ENCODE measurements around the gene TREH.

TREH gene

DNA sequence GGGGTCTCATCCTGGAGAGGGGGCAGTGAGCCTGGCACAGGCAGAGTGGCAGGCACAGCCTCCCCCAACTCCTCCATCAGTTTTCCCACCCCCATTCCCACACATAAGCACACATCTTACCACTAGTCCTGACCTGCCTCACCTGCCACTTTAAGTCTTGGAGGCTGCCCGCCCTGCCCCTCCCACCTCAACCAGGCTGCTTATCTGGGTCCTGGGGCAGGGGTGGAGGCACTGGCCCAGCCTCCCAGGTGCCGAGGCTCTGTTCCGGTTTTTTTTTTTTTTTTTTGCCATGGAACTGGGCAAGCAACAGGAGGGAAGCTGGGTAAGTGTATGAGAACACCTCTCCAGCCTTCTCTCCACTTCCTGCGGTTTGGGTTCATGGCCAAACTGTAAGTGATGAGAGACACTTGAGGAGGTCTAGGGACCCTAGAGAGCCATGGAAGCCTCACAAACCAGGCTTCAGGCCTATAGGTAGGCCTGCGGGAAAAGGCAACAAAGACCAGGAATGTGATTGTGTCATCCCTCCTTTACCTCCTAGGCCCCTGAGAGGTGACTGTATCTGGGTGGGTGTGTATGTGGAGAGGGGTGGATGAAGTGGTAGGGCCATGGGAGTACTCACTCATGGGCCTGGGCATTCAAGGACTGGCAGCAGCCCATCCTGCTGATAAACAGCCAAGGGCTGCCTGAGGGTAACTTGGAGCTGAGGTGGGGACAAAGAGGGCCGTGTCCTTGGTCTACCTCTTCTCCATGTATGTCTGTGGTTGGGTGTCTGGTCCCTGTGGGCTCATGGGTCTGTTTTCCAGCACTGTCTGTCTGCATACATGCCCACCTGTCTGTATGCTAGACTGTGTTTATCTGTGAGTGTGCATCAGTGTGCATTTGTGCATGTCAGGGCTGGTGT lies 49.4 kb downstream of the TREH start:
- DNase-seq (ENCODE audit: low read depth in 2 of 2), result no peak

DNA sequence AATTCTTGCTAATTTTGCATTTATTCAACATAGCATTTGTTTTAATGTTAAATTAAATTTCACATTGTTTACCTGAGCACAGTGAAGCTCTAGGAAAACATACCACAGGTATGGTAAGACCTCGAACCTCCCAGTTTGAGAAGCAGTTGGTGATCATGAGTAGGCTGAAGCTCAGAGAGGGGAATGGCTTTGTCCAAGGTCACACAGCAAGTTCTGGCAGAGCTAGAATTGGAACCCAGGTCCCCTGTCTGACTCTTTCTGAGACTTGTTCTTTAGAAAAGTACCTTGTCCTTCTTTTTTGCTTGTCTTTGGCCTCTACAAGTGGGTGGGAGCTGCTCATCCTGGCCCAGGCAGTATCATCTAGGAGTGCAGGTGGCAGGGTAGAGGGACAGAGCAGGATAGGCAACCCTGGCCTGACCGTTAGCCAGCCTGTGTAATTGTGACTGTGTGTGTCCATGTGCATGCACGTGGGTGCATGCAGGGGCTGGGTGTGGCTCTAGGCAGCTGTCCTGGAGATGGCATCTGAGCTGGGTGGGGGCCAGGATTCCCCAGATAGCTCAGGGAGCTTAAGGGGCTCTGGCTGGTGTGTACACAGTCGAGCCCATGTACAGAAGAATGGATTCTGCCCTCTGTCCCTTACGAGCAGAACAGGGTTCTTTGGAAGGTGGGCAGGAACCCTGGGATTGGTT lies 50.4 kb downstream of the TREH start:
- DNase-seq (ENCODE audit: low read depth in 2 of 2), result no peak

DNA sequence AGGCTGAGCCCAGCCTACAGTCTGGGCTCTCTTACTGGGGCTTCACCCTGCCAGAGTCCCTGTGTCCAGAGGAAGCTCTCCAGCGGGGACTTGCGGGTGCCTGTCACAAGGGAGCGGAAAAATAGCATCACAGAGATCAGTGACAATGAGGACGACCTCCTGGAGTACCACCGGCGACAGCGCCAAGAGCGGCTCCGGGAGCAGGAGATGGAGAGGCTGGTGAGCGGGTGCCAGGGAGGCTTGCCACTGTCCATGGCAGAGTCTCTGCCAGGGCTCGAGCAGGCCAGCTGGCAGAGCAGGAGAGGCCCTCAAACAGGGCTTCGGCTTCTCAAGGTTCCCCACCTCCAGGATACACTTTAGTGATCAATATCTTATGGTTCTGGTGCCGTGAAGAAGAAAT lies 51.0 kb downstream of the TREH start:
- DNase-seq (ENCODE audit: low read depth in 2 of 2), result no peak

DNA sequence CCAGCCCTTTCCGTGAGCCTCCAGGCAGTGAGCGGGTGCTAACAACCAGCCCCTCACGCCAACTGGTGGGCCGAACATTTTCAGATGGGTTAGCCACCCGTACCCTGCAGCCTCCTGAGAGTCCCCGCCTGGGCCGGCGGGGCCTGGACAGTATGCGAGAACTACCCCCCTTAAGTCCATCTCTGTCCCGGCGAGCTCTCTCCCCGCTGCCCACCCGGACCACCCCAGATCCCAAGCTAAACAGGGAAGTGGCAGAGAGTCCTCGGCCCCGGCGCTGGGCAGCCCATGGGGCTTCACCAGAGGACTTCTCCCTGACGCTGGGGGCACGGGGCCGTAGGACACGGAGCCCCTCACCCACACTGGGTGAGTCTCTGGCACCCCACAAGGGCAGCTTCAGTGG lies 51.4 kb downstream of the TREH start:
- DNase-seq (ENCODE audit: low read depth in 2 of 2), result no peak

DNA sequence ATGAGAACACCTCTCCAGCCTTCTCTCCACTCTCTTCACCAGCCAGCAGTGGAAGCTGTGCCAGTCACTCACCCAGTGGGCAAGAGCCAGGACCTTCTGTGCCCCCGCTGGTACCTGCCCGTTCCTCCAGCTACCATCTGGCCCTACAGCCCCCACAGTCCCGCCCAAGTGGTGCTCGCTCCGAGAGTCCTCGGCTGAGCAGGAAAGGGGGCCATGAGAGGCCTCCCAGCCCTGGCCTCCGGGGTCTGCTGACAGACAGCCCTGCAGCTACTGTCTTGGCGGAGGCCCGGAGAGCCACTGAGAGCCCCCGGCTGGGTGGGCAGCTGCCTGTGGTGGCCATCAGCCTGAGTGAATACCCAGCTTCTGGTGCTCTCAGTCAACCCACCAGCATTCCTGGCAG lies 51.9 kb downstream of the TREH start:
- no peak for DNase-seq (ENCODE audit: low read depth in 2 of 2)

DNA sequence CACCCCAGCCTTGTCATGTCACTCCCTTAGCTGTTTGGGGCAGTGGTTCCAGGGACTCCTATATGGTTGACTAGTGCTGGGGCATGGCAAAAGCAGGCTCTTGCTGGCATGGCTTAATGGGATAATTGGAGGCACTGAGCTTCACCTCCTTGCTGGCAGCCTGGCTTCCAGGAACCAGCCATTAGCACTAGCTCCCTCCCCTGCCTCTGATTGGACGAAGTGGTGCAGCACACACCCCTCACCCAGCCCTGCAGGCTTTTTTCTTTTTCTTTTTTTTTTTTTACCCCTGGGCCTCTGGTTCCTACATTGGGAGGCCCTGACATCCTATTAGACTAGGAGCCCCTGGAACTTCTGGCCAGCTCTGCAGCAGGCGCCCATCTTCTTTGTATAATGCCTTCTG lies 53.5 kb downstream of the TREH start:
- DNase-seq (ENCODE audit: low read depth in 2 of 2), result no peak

DNA sequence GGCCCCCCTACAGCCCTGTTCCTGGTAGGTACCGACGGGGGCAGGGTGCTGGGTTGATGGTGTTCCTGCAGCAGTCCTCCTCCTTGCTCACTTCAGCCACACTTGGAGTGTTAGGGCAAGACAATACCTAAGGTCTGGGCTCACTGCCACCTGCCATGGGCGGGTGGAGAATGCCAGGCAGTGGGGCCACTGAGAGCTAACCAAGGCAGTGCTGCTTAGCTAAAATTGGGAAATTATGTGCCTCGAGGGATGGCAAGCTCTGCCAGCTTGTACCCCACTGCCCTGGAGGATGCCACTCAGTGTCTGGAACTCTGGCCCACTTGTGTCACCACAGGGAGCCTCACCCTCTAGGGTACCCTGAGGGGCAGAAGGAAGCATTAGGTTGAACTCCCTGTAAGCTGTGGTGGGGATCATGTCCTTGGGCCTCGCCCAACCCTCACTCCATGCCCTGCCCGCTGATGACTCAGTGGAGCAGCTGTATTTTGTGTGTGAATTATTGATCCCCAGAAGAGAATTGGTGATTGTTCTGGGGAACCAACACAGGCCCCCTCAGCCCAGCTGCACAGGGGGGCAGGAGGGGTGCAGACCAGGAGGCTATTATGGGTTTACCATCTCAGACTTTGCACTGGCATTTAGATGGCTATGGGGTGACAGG lies 54.3 kb downstream of the TREH start:
- no peak for DNase-seq (ENCODE audit: low read depth in 2 of 2)

DNA sequence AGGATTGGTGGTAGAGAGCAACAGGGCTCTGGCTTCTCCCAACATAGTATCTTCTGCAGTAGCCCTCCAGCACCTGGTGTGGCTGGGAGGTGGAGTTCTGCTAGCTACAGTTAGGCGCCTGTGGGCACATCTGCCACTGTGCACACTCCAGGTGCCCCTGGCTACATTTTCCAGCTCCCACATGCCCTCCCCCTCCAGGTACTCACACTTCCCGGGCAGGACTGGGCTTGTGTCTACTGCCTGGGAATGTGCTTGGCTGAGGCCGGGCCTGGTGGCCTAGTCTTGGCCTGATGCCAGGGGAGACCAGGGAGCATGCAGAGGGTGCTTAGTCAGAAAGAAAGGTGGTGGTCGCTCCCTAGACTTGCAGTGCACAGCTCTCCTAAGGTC lies 56.2 kb downstream of the TREH start:
- no peak for DNase-seq (ENCODE audit: low read depth in 2 of 2)

DNA sequence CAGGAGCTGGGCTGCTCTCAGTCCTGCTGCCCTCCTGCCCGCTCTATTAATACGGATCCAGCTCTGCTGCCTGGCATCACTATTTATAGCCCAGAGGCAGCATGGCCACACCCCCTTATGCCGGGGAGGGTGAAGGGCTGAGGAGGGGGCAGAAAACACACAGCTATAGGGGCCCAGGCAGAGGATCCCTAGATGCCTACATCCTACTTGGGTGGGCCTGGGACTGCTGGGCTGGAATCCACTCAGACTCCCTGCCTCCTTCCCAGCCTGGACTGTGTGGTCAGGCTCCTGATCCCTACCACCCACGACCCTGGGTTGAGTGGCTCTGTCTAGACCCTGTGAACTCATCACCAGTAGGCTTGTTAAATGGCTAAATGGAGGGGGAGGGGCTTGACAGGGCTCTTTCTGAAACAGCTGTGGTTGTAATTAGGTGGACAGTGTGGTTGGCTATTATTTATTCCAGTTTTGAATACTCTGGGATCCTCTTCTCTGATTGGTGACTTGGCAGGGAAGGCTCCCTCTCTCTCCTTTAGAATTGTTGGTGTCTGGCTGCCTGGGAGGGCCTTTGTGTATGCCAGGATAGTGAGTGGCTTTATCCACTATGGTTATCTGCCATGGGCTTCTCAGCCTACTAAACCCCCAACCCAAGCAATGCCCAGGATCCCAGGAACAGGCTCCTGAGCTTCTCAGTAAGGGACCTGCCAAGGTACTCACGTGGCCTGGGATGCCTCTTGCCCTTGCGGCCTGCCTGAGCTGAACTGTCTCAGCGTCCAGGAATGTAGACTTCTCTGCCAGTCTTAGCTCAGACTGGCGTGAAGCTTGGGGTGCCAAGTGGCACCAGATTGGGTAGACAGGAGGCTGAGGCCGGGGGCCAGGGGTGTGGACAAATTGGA lies 56.8 kb downstream of the TREH start:
- no peak for DNase-seq (ENCODE audit: low read depth in 2 of 2)

DNA sequence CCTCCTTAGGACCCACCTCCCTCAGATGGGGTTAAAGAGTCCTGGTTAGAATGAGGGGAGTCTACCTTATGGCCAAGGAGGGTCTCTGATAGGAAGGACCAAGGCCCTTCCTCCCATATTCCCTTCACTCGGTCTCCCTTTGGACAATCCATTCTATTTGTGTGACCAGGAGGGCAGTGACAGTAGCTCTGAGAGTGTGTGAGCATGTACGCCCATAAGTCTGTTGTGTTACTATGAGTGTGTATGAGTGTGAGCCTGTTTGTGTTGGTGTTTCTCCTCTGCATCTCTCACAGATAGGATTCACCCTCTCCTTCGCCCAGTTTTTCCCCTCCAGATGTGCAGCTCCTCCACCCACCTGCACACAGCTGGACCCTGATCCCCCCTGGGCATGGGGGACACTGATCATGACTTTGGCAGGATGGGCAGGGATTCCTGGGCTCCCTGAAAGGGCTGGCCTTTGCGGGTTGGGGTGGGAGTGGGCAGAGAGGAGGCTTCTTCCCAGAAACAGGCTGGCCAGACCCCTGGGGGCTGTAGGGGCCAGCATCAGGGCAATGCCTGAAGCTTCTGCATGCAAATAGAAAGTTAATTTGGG lies 57.6 kb downstream of the TREH start:
- DNase-seq (ENCODE audit: low read depth in 2 of 2), result no peak

DNA sequence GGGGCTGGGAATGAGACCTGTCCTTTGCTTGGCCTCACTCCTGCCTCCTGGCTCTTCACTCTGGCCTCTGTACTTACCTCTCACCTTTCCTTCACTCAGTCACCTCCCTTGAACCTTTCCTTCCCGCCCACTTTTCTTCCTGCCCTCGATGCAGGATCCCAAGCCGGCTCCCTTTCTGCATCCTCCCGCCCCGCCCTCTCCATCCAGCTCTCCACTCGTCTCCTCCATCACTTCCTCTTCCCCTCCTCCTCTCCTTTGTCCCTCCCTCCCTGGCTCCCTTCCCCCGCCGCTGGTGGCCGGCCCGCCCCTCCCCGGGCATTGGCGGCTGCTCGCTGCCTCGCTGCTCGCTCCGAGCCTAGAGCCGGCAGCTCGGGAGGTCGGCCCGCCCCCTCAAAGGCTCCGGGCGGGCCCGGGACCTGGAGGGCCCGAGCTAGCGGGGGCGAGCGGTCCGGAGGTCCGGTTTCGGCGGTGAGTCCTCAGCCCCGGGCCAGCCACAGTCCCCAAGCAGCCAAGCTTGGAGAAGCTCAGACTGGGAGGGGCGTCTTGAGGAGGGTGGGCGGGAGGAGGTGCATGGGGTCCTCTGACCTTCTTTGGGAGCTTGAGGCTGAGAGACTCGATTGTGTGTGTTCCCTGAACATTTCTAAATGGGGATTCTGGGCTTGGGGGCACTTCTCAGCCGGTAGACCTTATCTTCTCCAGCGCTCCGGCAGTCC lies 58.2 kb downstream of the TREH start:
- peak in 1 of 2 donors; percentile 15 for DNase-seq (ENCODE audit: low read depth in 2 of 2)

DNA sequence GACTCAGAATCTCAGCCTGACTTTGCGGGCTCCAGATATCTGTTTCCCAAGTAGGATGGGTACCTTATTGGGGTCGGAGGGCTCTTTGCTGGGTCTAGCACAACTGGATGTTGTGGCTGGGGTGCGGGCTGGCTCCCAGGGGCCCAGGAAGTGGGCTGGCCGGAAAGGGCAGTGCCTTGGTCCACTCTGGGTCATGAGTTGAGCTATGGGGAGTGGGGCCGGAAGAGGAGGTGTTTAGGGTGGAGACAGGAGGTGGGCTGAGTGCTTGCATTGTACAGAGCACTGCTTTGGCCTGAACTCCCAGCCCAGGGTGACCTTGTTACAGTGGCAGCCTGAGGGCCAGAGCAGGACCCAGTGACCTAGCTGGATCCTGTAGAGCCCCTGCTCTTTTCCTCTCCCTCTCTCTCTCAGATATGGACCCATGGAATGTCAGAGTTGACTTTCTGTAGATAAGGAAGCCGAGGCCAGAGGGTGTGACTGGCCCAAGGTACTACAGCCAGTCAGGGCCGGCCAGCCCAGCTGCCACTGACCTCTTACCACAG lies 58.9 kb downstream of the TREH start:
- no peak for DNase-seq (ENCODE audit: low read depth in 2 of 2)

DNA sequence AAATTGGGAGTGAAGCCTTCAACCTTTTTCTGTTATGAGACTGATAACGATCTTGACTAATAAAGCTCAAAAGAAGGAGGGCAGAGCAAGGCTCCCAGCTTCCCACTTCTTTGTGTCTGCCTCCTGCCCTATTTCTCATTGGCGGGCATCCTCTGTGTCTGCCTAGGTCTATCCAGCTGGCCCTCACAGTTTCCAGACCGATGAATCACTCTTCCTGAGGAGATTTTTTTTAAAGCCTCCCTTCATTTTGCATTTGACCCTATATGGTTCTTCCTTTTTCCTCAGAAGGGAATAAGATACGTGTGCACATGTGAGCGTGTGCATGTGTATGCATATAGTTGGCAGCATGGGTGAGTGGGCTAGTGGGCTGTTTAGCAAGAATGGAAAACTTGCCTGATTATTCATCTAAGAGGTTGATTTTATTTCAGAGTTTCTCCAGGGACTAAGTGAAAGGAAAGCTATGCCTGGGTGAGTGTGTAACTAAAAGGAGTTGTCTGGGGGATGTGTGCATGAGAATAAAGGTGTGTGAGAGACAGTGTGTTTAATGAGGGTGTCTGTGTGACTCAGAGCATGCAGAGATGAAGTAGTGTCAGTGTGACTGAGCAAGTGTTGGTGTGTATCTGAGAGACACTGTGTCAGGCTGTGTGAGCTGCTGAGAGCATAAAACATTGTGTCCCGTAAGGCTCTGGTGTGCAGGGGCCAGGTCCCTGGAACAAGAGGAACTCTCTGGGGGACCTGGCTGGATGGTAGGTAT lies 59.8 kb downstream of the TREH start:
- DNase-seq (ENCODE audit: low read depth in 2 of 2), result no peak

DNA sequence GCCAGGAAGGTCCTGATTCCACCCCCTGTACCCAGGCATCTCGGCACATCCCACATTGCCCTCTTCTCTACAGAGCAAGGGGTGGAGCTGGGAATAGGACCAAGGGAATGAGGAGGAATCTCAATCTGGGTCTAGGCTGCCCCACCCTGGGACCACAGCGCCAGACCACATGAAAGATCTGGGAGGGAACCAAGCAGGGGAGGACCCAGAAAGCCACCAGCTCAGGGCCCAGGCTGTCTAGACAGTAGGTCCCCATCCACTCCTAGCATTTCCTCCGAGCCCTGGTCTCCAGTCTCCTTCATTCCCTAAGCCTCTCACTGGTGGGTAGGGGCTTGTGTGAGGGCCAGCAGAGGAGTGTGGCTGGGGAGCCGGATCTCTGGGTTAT lies 60.5 kb downstream of the TREH start:
- DNase-seq (ENCODE audit: low read depth in 2 of 2), result no peak

DNA sequence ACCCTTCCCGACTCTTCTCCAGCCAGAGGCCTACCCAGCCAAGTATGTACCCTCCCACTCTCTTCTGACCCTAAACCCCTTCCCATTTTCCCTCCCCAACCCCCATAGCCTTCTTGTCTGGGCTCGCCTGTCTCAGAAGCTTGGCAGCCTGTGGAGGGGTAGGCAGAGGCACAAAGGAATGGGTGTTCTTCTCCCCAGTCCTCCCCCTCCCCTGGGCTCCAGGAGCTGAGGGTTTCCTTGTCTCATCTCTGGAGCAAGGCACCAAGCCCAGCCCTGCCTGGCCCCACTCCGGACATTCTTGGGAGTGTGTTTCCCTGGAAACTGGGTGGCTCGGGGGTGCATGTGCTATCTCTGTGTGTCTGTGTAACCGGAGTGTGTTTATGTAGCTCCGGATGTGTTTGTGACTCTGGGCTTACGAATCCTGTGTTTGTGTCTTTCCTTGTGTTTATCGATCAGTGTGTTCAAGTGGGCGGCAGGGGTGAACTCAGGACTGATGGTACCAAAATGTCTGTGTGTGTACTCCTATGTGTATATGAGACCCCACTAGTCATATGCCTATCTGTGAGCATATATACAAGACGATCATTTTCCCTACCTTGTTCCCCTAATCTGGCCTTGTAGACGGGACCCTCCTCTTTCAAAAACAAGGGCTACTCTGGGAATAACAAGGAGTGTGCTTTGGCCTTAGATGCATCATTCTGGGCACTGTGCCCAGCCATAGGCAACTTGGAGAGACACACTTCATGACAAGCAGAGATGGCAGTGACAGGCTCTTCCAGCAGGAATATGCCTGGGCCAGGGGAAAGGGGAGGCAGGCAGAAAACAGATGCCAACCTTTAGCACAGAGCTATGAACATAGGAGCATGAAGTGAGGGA lies 61.1 kb downstream of the TREH start:
- no peak for DNase-seq (ENCODE audit: low read depth in 2 of 2)

DNA sequence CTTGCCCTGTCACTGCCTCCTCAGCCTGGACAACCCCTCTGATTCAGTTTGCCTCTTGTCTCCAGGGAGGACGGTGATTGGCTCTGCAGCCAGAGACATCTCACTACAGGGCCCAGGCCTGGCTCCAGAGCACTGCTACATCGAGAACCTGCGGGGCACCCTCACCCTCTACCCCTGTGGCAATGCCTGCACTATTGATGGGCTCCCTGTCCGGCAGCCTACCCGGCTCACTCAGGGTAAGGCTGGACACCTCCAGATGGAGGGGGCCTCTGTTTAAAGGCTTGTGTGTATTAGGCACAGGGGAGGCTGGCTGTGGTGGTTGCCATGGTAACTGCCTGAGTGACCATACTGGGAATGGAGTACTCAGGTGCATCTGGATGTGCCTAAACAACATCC lies 63.5 kb downstream of the TREH start:
- no peak for DNase-seq (ENCODE audit: low read depth in 2 of 2)

DNA sequence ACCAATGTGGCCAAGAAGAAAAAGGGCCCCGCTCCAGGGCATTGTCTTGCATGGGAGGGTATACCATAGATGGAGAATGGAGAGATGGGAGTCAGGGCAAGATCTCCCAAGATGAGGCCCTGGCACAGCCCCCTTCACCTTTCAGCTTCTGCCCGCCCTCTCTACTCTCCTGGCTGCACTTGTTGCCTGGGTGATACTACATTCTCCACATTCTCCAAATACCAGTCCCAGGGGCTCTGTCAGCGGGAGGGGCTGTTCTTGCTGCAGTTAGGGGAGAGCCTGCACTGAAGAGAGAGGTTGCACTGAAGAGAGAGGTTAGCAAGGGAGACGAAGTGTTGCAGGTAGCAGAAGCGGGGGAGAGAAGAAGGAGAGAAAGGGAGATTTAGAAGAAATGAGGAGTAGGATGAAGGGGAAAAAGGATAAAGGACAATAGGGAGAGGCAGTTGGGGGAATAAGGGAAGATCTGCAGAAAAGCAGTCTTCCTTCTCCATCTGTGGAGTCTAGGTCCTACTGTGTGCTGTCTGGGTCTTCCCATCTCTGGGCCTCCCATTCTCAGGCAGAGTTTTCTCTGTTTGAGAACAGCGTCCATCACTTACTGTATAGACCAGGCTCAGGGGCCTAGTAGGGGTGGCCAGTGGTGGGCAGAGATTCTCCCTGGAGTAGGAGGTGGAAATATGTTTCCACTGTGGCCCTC lies 64.0 kb downstream of the TREH start:
- DNase-seq (ENCODE audit: low read depth in 2 of 2), result no peak

DNA sequence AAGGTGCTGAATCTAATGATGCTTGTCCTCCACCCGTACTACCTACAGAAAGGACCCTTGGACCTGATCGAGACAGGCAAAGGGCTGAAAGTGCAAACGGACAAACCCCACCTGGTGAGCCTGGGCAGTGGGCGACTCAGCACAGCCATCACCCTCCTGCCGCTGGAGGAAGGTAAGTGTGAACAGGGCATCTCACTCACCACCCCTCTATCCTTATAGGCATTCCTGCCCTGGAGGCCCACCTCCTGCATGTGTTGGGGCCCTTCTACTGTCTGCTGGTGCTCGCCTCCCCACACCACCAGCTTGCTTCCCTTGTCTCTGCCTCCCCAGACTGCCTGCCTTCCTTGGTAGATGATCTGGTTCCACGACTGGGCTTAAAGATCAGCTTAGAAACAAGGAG lies 64.9 kb downstream of the TREH start:
- no peak for DNase-seq (ENCODE audit: low read depth in 2 of 2)
